ENCODE results near the gene NAT9.

- TF ChIP-seq POLR2A (IDR thresholded peaks at IDR 0.05): no peak
- peak in 4 of 12 donors; percentile 13 to 44 (median 39) for TF ChIP-seq CTCF (IDR thresholded peaks at IDR 0.05)
Measured at GRCh38 chr17:74748279-74748528, 27.9 kb downstream of the NAT9 start.
